Choroid plexus epithelial cell (primary cell): ENCODE measurements around the gene UNC13D.
A peak's percentile ranks its signal among the peaks of the same experiment; 100 is the strongest.
"Not testable (repeated sequence)": the region's sequence is repeated elsewhere in the genome, so short reads cannot be mapped to it uniquely, and the experiment has no call there.

Experiments
- DNase-seq: peaks from one replicate; pipeline ENCODE4 v3.0.0-alpha.2; 2010; ENCODE audit warnings: low read depth
- H3K4me3 ChIP-seq: 2 replicates; pipeline ENCODE4 v1.5.1; 2011; ENCODE audit warnings: low read depth, mild to moderate bottlenecking, control low read depth, low read length, moderate library complexity
- CTCF ChIP-seq: conservative IDR thresholded peaks from 2 replicates; pipeline ENCODE4 v1.5.1; 2011; ENCODE audit warnings: low read depth, mild to moderate bottlenecking, control low read depth, inconsistent platforms, low read length, moderate library complexity

Gene UNC13D

DNA sequence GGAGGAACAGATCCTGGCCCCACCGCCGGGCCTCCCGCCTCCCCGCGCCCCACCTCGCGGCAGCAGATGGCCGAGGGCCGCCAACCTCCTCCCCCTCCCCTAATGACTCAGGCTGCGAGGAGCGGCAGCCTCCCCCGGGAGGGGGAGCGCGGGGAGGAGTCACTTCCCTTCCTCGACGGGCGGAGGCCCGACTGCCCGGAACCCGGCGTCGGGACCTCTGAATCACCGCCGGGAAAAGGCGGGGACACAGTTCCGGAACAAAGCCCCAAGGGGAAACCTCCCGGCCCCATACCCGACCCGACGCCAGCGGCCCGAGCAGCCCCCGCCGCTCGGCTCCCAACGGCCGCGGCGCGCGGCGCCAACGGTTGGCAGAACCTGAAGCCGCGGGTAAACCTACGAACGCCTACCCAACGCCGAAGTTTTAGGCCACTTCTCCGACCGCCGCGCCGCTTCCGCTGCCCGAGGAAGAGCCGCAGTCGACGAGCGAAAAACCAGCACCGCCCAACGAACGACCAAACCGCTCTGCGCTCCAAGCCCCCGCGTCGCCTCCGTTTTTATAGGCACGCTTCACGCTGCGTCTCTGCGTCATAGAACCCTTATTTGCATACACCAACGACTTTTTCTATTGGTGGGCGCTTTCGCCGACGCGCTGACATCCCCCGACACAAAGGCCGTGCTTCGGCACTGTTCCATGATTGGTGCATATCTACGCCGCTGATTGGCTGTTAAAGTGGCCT lies 64.8 kb downstream of the UNC13D start:
- peak overlapping the region; percentile 85 for H3K4me3 ChIP-seq
- DNase-seq, result peak; percentile 100
- TF ChIP-seq CTCF, result no peak

DNA sequence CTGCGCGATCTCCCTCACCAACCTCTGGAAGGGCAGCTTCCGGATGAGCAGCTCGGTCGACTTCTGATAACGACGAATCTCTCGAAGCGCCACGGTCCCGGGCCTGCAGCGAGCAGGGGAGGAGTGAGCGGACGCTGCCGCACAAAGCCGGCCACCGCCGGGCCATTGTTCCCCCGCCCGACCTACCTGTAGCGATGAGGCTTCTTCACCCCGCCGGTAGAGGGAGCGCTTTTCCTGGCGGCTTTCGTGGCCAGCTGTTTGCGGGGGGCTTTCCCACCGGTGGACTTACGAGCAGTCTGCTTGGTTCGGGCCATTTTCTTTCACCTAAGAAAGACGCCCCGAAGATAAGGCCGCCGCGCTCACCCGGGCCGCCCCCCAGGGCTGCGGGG lies 65.3 kb downstream of the UNC13D start:
- peak overlapping the region; percentile 85 for H3K4me3 ChIP-seq
- TF ChIP-seq CTCF, result peak; percentile 65
- DNase-seq, result no peak

DNA sequence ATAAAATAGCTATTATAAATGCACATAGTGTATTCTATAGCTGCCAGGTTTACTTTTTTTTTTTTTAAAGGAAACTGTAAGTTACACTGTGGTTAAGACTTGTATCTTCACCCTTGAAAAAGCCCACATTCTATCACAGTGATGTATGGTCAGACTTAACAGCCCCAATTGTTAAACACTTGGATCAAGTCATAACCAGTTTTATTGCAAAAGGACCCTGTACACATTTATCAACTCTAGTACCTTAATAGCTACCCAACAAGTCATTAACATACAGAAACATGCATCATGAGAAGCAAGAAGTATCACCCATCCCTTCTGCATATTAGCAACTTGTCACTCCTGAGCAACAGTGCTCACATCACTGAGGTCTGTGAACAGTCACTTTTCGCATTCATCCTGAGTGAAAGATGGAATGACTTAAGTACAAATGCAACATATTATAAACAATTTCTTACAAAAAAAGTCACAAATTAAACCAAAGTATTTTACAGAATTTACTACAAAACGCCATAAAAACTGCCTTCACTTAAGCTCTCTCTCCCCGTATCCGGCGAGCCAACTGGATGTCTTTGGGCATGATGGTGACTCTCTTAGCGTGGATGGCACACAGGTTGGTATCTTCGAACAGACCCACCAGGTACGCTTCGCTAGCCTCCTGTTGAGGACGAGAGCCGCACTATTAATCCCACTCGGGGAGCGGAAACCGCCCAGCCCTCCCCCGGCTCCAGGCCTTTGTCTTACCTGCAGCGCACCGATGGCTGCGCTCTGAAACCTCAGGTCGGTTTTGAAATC lies 65.9 kb downstream of the UNC13D start:
- DNase-seq, result not testable (repeated sequence)
- peak overlapping the region; percentile 85 for H3K4me3 ChIP-seq

- TF ChIP-seq CTCF, result no peak
- DNase-seq, result peak; percentile 34
Observed at GRCh38 chr17:75777296-75777922, 66.8 kb downstream of the UNC13D start.

More at GRCh38 chr17:75777296-75777922, 66.8 kb downstream of the UNC13D start:
- H3K4me3 ChIP-seq, result peak overlapping the region; percentile 85
